NCI-H524 (cell line): ENCODE measurements around the gene PRAF2.

ENCODE experiments used
- DNase-seq, 2 experiments: peaks; one replicate each; lab custom pipeline; 2025; lab: John Stamatoyannopoulos, UW

Gene PRAF2

DNA sequence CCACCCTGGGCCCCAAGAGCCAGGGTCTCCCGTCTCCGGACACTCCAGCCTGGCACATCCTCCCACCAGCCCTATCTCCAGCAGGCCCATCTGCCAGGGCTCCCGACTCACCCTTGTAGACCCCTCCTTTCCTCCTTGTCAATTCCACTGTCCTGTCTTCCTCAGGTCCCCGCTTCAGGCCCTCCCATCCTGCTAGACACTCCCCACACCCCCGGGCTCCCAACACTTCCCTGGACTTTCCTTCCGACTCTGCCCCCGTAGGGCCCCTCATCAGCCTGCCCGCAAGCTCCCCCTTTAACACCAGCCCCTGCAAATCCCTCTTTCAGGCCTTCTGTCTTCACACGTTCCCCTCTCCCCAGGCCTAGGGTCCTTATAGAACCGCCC, 1.1 kb downstream of the PRAF2 start:
- no peak for DNase-seq

DNA sequence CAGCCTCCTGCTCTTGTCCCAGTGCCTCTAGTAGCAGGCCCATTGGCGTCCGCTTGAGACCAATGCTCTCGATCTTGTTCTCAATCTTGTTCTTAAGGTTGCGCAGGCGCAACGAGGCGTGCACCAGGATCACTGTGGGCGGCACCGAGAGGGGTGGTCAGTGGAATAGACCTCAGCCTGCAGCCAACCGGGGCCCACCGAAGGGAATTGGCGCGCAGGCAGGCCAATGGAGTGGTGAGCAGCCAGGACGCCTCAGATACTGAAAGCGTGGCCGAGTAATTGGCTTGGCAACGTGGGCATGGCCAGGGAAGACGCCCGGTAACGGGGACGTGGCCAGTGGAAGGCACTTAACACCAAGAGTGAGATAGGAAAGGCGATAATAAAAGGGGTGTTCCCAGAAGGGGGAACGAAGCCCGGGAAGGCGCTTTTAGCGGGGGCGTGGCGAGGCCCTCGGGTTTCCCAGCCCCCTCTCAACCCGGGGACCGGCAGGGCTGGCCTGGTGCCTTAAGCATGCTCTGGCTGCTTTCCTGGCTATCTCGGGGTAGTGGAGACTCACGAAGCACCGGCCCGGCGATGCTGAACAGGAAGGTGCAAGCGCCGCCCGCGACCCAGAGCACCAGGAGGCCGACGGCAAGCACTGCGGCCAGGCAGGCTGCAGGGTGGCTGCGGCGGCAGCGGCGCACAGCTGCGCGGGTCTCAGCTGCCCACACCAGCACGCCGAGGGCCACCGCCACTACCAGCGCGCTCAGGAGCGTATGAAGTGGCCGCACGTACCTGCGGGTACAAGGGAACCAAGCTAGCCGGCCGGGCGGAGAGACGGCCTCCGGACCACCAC, 1.7 kb downstream of the PRAF2 start:
- DNase-seq = no peak

DNA sequence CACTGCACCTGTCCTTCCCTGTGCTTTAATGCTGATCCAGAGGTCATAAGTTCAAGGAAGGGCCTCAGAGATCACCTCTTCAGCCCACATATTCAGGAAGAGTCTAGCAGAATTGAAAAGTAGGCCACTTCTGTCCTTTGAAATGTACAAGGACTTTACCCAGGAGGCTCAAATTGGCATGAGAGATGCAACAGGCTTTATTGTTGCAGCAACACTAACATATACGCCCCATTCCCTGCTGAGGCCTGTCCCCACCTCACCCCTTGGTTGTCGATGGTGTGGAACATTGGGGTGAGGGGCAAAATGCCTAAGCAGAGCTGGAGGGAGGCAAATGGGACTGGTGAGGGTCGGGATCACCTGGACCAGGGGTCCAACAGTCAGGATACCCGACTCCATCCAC, 2.8 kb downstream of the PRAF2 start:
- DNase-seq = no peak

DNA sequence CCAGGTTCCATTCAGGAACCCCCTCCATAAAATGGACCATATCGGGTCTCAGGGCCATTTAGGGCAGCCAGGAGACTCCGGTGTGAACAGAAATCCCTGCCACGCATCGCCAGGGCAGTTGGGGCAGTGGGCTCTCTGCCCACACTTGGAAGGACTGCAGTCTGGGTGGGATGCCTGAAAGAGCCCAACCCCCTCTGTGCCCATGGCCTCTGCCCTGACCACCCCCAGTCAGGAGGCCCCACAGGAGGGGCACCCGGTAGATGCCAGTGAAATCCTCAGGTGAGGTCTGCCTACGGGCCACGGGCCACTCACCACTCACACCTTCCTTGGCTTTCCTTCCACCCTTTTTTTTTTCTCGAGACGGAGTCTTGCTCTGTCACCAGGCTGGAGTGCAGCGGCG, 4.8 kb downstream of the PRAF2 start:
- DNase-seq = no peak

DNA sequence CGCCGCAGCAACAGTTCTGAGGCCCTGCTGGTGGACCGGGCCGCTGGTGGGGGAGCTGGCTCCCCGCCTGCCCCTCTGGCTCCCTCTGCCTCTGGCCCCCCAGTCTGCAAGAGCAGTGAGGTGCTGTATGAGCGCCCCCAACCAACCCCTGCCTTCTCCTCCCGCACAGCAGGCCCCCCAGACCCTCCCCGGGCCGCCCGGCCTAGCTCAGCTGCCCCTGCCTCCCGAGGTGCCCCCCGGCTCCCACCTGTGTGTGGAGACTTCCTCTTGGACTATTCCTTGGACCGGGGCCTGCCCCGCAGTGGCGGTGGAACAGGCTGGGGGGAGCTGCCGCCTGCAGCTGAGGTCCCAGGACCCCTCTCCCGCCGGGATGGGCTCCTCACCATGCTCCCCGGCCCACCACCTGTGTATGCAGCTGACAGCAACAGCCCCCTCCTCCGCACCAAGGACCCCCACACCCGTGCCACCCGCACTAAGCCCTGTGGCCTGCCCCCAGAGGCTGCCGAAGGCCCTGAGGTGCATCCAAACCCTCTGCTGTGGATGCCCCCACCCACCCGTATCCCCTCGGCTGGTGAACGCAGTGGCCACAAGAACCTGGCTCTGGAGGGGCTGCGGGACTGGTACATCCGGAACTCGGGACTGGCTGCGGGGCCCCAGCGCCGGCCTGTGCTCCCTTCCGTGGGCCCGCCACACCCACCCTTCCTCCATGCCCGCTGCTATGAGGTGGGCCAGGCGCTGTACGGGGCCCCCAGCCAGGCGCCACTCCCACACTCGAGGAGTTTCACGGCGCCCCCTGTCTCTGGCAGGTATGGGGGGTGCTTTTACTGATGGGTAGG, 6.3 kb downstream of the PRAF2 start:
- DNase-seq = no peak

DNA sequence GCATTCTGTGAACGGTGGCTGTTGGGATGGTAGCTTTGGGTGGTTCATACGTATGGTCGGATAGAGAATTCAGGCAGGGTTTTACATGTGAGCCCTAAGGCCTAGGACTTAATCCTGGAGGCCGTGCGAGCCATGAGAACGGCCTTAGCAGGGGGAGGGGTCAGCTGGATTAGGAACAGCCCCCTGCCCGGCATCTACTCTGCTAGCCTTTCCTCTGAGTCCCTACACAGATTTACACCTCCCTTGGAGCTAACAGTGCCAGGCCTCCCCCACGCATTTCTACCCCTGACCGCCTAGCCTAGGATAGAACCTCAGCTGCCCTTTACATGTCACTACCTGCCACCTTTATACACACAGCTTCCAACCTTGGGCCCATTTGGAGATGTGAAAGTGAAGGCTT, 7.1 kb downstream of the PRAF2 start:
- no peak for DNase-seq

DNA sequence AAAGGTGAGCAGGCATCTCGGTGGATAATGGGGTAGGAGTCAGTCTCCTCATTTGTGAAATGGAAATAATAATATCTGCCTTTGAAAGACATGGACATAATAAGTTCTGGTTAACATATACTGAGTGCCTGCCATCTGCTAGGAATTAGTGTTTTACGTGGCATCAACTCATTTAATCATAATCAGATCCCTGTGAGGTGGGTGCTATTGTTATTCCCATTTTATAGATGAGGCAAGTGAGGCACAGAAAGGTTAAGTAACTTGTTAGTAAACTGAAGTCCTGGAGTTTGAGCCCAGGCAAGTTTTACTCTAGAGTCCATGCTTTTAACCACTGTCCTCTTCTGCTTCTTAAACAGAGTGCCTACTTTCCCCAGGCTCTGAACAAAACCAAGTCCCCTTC, 7.5 kb downstream of the PRAF2 start:
- DNase-seq = no peak

DNA sequence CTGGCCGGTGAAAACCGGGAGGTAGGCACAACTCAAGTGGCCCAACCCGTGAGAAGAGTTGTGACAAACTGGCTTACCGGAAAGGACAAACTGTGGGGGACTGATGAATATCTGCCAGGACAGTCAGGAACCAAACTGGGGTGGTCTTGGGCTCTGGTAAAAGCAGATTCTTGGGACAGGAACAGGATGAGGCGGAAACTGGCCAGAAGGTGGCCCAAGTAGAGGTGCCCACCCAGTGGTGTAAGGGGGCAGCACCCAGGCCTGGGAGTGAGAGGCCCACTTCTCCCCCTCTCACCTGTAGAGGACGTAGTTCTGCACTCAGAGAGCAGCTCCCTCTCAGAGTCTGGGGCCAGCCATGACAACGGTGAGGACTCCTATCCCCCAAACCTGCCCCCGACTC, 9.1 kb downstream of the PRAF2 start:
- no peak for DNase-seq

DNA sequence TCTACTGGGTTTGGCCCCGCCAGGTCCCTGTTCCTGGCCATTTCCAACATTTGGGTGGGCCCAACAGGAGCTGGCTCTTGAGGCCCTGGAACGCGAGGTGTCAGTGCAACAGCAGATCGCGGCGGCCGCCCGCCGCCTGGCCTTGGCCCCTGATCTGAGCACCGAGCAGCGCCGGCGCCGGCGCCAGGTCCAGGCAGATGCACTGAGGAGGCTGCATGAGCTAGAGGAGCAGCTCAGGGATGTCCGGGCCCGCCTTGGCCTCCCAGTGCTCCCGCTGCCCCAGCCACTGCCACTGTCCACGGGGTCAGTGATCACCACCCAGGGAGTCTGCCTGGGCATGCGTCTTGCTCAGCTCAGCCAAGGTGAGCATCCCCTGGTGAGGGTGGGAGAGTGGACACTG, 9.5 kb downstream of the PRAF2 start:
- DNase-seq = no peak

DNA sequence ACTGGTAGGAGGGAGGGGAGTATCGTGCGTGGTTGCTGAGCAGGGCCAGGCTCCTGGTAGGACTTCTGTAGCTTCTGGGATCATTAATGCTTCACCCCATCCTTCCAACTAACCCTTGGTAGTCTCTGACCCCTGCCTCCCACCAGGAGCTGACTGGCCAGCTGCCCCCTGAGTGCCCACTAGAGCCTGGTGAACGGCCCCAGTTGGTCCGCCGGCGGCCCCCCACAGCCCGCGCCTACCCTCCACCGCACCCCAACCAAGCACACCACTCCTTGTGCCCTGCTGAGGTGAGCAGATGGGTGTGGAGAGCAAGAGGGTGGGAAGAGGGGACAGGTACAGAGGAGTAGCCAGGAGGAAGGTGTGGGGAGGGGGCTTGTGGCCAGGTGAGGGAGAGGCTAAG, 10.1 kb downstream of the PRAF2 start:
- no peak for DNase-seq

DNA sequence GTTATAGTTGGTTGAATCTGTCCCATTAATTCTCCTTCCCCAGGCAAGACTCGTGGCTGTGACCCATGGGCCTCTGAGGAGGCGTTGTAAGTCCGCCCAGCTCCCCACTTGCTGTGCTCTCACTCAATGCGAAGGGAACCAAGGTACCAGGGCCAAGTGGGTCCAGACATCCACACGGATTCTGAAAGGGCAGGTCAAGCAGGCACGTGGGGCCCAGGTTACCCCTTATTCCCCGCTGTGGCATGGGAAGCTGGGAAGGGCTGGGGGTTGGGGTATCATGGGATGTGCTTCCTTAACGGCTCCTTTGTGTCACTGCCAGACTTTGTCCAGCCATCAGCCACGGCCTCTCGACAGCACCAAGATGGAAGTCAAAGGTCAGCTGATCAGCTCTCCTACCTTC, 11.9 kb downstream of the PRAF2 start:
- no peak for DNase-seq

DNA sequence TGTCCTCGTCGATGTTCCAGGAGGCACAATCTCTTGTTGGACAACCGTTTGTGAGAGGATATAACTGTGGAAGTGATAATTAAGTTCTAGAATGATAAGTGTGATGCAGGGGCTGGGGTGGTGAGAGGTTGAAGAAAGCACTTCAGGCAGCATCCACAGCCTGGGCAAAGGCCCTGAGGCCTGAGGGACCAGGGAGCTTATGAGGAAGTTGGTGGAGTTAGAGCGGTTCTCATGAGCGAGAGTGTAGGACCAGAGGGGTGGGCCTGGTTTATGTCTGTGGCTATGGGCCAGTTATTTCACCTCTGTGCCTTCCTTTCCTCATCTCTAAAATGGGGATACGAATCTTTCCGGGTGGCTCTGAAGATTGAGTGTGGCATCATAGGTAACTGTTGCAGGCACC, 12.3 kb downstream of the PRAF2 start:
- DNase-seq = no peak

DNA sequence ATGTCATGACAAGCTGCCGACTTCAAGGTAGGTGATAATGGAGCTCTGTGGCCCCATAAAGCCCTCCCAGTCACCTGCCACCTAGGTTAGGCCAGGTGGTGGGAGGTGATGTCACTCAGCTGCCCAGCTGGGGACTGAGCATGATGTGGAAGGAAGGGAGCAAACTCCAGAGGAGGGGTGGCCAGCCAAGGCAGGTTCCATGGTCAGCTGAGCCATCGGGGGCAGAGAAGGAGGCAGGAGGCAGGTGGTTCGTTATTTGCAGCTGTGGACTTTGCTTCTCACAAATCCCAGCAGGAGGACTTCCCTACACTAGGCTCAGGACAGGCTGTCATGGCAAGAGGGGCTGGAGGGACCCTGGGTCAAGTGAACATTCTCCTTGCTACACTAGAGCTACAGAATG, 12.9 kb downstream of the PRAF2 start:
- DNase-seq = no peak

DNA sequence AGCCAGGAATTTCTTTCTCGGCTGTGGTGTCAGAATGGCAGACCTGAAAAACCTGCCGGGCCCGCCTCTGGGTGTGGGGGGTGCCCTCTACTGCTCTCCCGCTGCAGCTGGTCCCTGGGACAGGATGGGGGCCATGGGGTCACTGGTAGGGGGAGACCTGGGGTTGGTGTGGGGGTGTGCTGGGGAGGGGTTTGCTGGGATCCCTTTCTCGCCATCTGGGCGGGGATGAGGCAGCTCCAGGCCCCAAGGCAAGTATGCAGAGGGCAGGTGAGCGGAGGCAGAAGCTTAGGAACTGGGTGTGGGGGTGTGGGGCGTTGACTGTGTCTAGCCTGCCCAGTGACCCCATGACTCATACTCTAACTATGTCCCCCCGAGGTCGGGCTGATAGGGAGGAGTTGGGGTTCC, 14.1 kb downstream of the PRAF2 start:
- no peak for DNase-seq

DNA sequence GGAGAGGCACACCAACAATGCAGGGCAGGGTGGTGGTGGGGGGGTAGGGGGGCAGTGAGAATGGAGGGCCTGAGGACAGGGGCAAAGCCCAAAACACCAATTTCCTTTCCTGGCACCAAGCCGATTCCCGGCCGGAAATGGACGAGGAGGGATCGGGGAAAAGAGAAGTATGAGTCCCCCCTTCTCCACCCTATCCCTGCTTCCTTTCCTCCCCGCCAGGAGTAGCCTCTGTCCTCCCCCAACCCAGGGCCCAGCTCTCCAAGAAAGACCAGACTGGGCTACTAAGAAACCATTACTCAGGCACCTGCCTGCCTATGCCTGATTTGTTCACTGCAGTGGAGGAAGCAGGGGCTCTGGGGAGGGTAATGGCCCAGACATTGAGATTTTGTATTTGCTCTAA, 14.6 kb downstream of the PRAF2 start:
- DNase-seq = no peak

DNA sequence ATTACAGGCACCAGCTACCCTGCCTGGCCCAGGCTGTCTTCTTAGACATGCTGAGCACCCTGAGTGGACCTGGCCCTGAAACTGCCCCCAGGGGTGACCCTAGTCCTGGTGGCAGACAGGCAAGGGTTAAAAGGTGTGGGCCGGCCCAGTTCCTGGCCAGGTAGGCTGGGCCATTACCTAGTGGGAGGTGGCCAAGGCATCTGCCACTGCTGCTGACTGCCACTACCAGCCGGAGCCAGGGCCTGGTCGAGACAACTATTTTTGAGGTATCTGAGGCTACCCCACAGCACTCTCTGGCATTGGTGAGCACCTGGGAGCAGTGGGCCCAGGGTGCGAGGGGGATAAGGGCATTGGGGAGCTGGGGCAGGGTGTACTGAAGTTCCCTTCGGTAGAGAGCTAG, 15.0 kb downstream of the PRAF2 start, which contains the start of gene CCDC120:
Gene CCDC120 (plus strand): TSS at position 206 of the 400 bp plus-strand sequence. CDS start 3,043 bp downstream, outside the sequence.
- no peak for DNase-seq

DNA sequence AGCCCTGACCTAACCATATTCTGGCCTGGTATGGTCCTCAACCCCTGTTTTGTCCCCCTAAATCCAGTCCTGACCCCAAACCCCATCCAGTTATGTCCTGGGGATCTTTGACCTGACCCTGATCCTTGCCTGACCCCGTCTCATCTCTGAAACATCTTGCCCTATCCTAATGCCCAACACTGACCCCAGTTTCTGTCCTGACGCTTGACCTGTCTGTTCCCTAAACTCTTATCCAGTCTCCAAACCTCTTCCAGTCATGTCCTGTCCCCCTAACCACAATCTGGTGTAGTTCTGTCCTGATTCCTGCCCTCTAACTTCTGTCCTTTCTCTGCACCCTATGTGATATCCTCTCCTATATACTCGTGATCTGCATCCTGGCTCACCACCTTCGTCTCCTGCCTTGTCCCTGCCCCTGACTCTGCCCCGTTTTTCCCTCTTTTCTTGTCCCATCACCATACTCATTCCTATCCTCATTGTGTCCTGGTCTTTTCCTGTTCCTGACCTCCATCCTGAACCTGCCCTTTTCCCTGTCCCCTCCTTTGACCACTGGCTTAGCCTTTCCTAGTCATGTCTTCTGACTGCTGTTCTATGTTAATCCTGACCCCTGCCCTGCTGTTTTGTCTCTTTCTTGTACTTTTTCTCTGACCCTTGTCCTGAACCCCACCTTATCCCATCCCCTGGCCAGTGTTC, 19.6 kb downstream of the PRAF2 start:
- no peak for DNase-seq

DNA sequence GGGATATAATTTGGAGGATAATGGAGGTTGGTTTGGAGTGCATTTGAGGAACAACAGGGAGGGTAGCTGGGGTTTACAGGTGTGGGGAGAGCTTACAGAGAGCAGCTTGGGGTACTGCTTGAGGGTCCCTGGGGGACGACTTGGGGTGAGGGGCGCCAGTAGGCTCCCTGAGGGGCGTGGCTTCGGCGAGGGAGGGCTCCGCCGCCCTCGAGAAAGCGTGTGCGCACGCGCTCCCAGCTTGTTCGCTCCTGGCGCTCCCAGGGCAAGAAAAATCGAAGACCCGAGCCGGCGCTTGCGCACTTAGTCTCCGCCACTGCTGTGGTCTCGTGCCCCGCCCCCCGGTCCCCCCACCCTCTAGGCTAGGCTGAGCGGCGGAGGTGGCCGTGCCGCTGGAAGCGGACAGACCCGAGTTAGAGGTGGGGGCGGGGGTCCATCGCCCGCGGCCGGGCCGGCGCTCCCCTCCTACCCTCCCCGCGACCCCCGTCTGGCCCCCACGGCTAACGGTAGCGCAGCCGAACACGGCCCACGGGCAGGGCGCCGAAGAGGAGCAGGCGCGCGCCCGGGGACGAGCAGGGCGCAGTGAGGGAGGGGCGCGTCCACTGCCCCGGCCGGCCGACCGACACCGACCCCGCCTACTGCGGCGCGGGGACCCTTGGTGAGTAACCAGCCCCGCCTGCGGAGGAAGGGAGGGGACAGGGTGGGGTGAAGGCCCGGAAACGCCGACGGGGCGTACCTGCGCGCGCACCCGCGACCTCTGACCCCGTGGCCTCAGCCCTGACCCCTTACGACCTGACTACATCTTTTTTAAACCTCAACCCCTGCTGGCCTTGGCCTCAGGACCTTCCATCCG, 20.4 kb downstream of the PRAF2 start:
- peak; percentile 87 to 90 for DNase-seq

DNA sequence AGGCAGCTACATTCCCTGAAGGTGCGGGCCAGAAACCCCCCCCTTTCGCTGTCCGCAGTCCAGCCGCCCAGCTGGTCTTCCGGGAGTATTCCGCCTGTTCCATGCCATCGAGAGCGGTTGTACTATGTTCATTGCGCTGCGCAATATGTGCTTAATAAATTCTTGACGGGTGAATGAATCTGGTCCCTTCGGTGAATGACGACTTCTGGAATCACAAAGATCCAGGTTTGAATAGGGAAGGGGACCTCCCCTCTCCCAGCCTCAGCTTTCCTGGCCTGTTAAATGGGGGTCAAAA, 29.9 kb downstream of the PRAF2 start:
- no peak for DNase-seq

DNA sequence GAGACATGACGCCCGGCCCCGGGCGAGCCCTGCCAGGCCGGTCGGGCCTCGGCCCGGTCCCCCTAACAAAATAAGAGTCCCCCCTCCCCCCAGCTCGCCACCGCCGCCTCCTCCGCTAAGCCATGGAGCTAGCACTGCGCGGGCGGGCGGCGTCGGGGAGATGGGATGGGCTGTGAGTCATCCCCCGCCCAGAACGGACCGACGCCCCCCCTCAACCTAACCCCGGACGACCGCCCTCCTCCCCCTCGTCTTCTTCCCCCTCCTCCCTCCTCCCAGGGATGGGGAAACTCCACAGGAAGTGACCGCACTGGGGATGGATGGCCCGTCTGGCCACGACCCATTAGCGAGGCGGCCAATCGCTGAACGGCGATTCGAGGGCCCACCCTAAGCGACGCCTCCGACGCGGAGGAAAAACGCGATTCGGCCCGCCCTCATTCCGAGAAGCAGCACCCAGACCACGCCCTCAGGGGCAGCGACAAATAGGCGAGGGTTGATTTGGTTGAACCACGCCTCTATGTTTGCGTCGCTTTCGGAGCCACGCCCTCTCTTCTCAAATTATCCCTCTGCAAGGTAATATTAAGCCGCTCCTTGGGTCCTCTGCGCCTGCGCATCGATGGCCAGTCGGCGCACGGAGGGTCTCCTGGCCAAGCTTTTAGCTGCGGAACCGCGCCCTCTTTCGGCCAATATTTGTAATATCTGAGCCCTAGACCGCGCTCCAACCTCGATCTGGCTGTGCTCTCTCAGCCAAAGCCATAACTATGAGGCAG, 30.4 kb downstream of the PRAF2 start, which contains the start of gene TFE3:
Gene TFE3 (minus strand): TSS at position 138 of the 767 bp plus-strand sequence. CDS start 131 bp downstream, at position 7.
- peak; percentile 99 to 100 for DNase-seq
